H1 (cell line): Measurements from ENCODE around the gene S100A4. TPM values are rescaled to one million over a fixed set of nuclear protein-coding genes. Genes with fewer than 3 reads are reported as not detected.

Experiments used
- CTCF ChIA-PET: fragments of 300-600 bp; sonication (Branson Sonifier 250); formaldehyde crosslinking; loops from one replicate; lab custom pipeline; 2021; ENCODE audit not compliant: partially characterized antibody; lab: Charles Lee
- POLR2A ChIA-PET: fragments of 300-600 bp; sonication (Branson Sonifier 250); formaldehyde crosslinking; loops from one replicate; lab custom pipeline; 2021; ENCODE audit warnings: inconsistent platforms; ENCODE audit not compliant: partially characterized antibody; lab: Charles Lee
- DNase-seq, 2 experiments: peaks; one replicate each; pipeline versions ENCODE4 v3.0.0 to v3.0.0-alpha.2; 2010 to 2022; ENCODE audit warnings: low spot score in 2 of 2, low read depth in 1 of 2, mixed read lengths in 1 of 2
- FAIRE-seq: peaks from 2 replicates; lab custom pipeline; 2011; peaks lifted over from hg19 to GRCh38; lab: Jason Lieb, UNC
- H2AFZ ChIP-seq: 2 replicates; pipeline ENCODE4 v1.8.1; 2012; ENCODE audit warnings: low read length, inconsistent platforms
- H2AK5ac ChIP-seq: 2 replicates; pipeline ENCODE4 v1.6.1; 2013; ENCODE audit warnings: low read depth, low read length
- H2BK120ac ChIP-seq: replicated peaks from 2 replicates; pipeline ENCODE3; 2013; ENCODE audit warnings: low read depth, low read length, inconsistent platforms
- H2BK12ac ChIP-seq: 2 replicates; pipeline ENCODE4 v1.6.1; 2013; ENCODE audit warnings: low read depth, low read length
- H2BK15ac ChIP-seq: 2 replicates; pipeline ENCODE4 v1.6.1; 2013; ENCODE audit warnings: low read length
- H2BK20ac ChIP-seq: 2 replicates; pipeline ENCODE4 v1.6.1; 2013; ENCODE audit warnings: low read length
- H2BK5ac ChIP-seq: 2 replicates; pipeline ENCODE4 v1.6.1; 2013; ENCODE audit warnings: low read depth, low read length
- H3K14ac ChIP-seq: 2 replicates; pipeline ENCODE4 v1.6.1; 2013; ENCODE audit warnings: inconsistent platforms; ENCODE audit not compliant: insufficient read length
- H3K18ac ChIP-seq: 2 replicates; pipeline ENCODE4 v1.6.1; 2013; ENCODE audit warnings: low read length; ENCODE audit errors: extremely low read depth
- H3K23ac ChIP-seq: 2 replicates; pipeline ENCODE4 v1.6.1; 2013; ENCODE audit warnings: inconsistent platforms; ENCODE audit not compliant: insufficient read length
- H3K23me2 ChIP-seq: 2 replicates; pipeline ENCODE4 v1.6.1; 2013; ENCODE audit warnings: low read depth, low read length
- H3K27ac ChIP-seq: 2 replicates; pipeline ENCODE4 v1.6.1; 2011; ENCODE audit warnings: low read depth, low read length, inconsistent platforms
- H3K27me3 ChIP-seq, 4 experiments: replicated peaks in 1 of 4; 1 replicate in 1 of 4; 2 replicates in 3 of 4; pipeline versions ENCODE4 v1.6.1 to v1.8.1; 2011 to 2013; ENCODE audit warnings: low read length in 3 of 4, mild to moderate bottlenecking in 3 of 4, inconsistent platforms in 2 of 4, mixed read lengths in 2 of 4, moderate library complexity in 1 of 4; ENCODE audit not compliant: control insufficient read depth in 3 of 4, insufficient read depth in 3 of 4; ENCODE audit errors: extremely low read depth in 1 of 4
- H3K36me3 ChIP-seq, 4 experiments: 2 replicates each; pipeline versions ENCODE4 v1.6.1 to v1.8.1; 2011 to 2013; ENCODE audit warnings: mild to moderate bottlenecking in 4 of 4, low read length in 3 of 4, moderate library complexity in 2 of 4, control low read depth in 1 of 4, inconsistent platforms in 1 of 4; ENCODE audit not compliant: insufficient read depth in 4 of 4, control insufficient read depth in 2 of 4
- H3K4ac ChIP-seq: replicated peaks from 2 replicates; pipeline ENCODE3; 2013; ENCODE audit warnings: low read length, low read depth, mixed read lengths, inconsistent platforms; ENCODE audit not compliant: insufficient read length
- H3K4me1 ChIP-seq, 4 experiments: replicated peaks in 1 of 4; 1 replicate in 1 of 4; 2 replicates in 3 of 4; pipeline versions ENCODE4 v1.6.1 to v1.8.1; 2011 to 2013; ENCODE audit warnings: low read length in 3 of 4, inconsistent platforms in 2 of 4, mixed read lengths in 1 of 4; ENCODE audit not compliant: insufficient read depth in 4 of 4, control insufficient read depth in 3 of 4
- H3K4me2 ChIP-seq, 2 experiments: 2 replicates each; pipeline versions ENCODE4 v1.6.1 to v1.8.1; 2011 to 2013; ENCODE audit warnings: low read depth in 2 of 2, low read length in 2 of 2, control low read depth in 1 of 2, inconsistent platforms in 1 of 2, mild to moderate bottlenecking in 1 of 2; ENCODE audit not compliant: insufficient read depth in 1 of 2
- H3K4me3 ChIP-seq, 4 experiments: fragments of 200-600, 300-600 bp in 1 of 4; sonication (generic), shearing (Covaris generic), sonication (Bioruptor Twin) in 1 of 4; 2 replicates each; pipeline versions ENCODE4 v1.5.1 to v1.8.1; 2011 to 2016; ENCODE audit warnings: low read length in 4 of 4, low read depth in 3 of 4, control low read depth in 2 of 4, inconsistent platforms in 2 of 4, mild to moderate bottlenecking in 2 of 4, mixed read lengths in 1 of 4, moderate library complexity in 1 of 4; ENCODE audit not compliant: insufficient read depth in 2 of 4; ENCODE audit errors: extremely low read depth in 1 of 4
- H3K56ac ChIP-seq: replicated peaks from 2 replicates; pipeline ENCODE3; 2013; ENCODE audit warnings: low read depth, mild to moderate bottlenecking, mixed read lengths, low read length, inconsistent platforms; ENCODE audit not compliant: insufficient read length
- H3K79me1 ChIP-seq: 2 replicates; pipeline ENCODE4 v1.6.1; 2013; ENCODE audit warnings: low read depth, low read length, control low read depth
- H3K79me2 ChIP-seq, 2 experiments: 2 replicates each; pipeline versions ENCODE4 v1.6.1 to v1.8.1; 2012 to 2013; ENCODE audit warnings: low read length in 2 of 2, mild to moderate bottlenecking in 2 of 2, inconsistent platforms in 1 of 2; ENCODE audit not compliant: insufficient read depth in 2 of 2, control insufficient read depth in 1 of 2
- H3K9ac ChIP-seq, 4 experiments: replicated peaks in 1 of 4; 1 replicate in 1 of 4; 2 replicates in 3 of 4; pipeline versions ENCODE4 v1.6.1 to v1.8.1; 2011 to 2013; ENCODE audit warnings: low read depth in 3 of 4, low read length in 3 of 4, control low read depth in 2 of 4, mild to moderate bottlenecking in 2 of 4, moderate library complexity in 2 of 4, inconsistent platforms in 1 of 4; ENCODE audit errors: extremely low read depth in 1 of 4
- H3K9me3 ChIP-seq, 2 experiments: 2 replicates each; pipeline versions ENCODE4 v1.6.1 to v1.8.1; 2012 to 2013; ENCODE audit warnings: mild to moderate bottlenecking in 2 of 2, moderate library complexity in 2 of 2, control low read depth in 1 of 2, inconsistent platforms in 1 of 2, low read depth in 1 of 2, low read length in 1 of 2, mixed read lengths in 1 of 2; ENCODE audit not compliant: insufficient read depth in 2 of 2
- H4K20me1 ChIP-seq, 2 experiments: replicated peaks in 1 of 2; 2 replicates each; pipeline versions ENCODE3 to v1.8.1; 2011 to 2013; ENCODE audit warnings: inconsistent platforms in 2 of 2, low read length in 2 of 2, mild to moderate bottlenecking in 1 of 2; ENCODE audit not compliant: insufficient read depth in 2 of 2, control insufficient read depth in 1 of 2
- H4K5ac ChIP-seq: 2 replicates; pipeline ENCODE4 v1.6.1; 2013; ENCODE audit warnings: low read length, low read depth, mixed read lengths, inconsistent platforms; ENCODE audit not compliant: insufficient read length
- H4K8ac ChIP-seq: 2 replicates; pipeline ENCODE4 v1.8.0; 2013; ENCODE audit warnings: mild to moderate bottlenecking, moderate library complexity, low read length, inconsistent platforms; ENCODE audit not compliant: insufficient read depth; ENCODE audit errors: extremely low read depth
- H4K91ac ChIP-seq: replicated peaks from 2 replicates; pipeline ENCODE3; 2013; ENCODE audit warnings: low read length, mixed read lengths, inconsistent platforms; ENCODE audit not compliant: insufficient read length
- ASH2L ChIP-seq: fragments of 200-600, 300-600 bp; sonication (generic); IDR thresholded peaks from one replicate; pipeline ENCODE4 v1.7.1; 2017; ENCODE audit warnings: low read length
- ATF2 ChIP-seq: IDR thresholded peaks from 2 replicates; pipeline ENCODE4 v1.6.1; 2012; ENCODE audit warnings: low read length, inconsistent platforms
- CHD1 ChIP-seq: IDR thresholded peaks from 2 replicates; pipeline ENCODE4 v1.6.1; 2012; ENCODE audit warnings: low read depth, low read length, improper control_type of control experiment
- CREB1 ChIP-seq: IDR thresholded peaks from 2 replicates; pipeline ENCODE4 v1.6.1; 2012; ENCODE audit warnings: inconsistent platforms
- CTCF ChIP-seq, 3 experiments: IDR thresholded peaks; 1 replicate in 2 of 3; 2 replicates in 1 of 3; pipeline versions ENCODE4 v1.5.1 to v1.6.1; 2011; ENCODE audit warnings: low read length in 3 of 3, mild to moderate bottlenecking in 3 of 3, inconsistent platforms in 2 of 3, low read depth in 1 of 3, moderate library complexity in 1 of 3; ENCODE audit not compliant: insufficient read depth in 1 of 3; ENCODE audit errors: control extremely low read depth in 1 of 3
- EZH2 ChIP-seq: fragments of 200-600 bp; sonication (generic); IDR thresholded peaks from 2 replicates; pipeline ENCODE4 v1.7.1; 2012; ENCODE audit warnings: low read depth, mild to moderate bottlenecking, moderate library complexity, low read length, inconsistent platforms; ENCODE audit not compliant: severe bottlenecking
- FOSL1 ChIP-seq: IDR thresholded peaks from 2 replicates; pipeline ENCODE4 v1.6.1; 2011; ENCODE audit warnings: mild to moderate bottlenecking, low read depth, low read length, moderate library complexity; ENCODE audit not compliant: insufficient read depth
- JUND ChIP-seq: IDR thresholded peaks from 2 replicates; pipeline ENCODE4 v1.6.1; 2011; ENCODE audit warnings: mild to moderate bottlenecking, improper control_type of control experiment, low read length
- TAF1 ChIP-seq: IDR thresholded peaks from 2 replicates; pipeline ENCODE4 v1.6.1; 2011; ENCODE audit warnings: mild to moderate bottlenecking, low read depth, low read length
- WGBS, 2 experiments: shearing (Covaris generic) in 1 of 2; methylation state at CpG; one replicate each; pipeline versions ENCODE4 v1.1.6 to v1.1.7; 2013 to 2015; ENCODE audit warnings: low lambda C conversion rate in 2 of 2, mixed read lengths in 2 of 2, inconsistent platforms in 1 of 2, low coverage in 1 of 2, missing lambda C conversion rate in 1 of 2; ENCODE audit not compliant: insufficient replicate concordance in 2 of 2, insufficient coverage in 1 of 2, insufficient read length in 1 of 2; ENCODE audit errors: extremely low coverage in 1 of 2, missing lambda C conversion rate in 1 of 2; 5-methylcytosine and 5-hydroxymethylcytosine counted together
- polyA plus RNA-seq, 7 experiments: library from polyadenylated mRNA; depleted of rRNA in 3 of 7; stranded (reverse) in 5 of 7; unstranded in 2 of 7; fragments of >200 nt in 5 of 7; fragments of 200-250 nt in 2 of 7; gene quantifications; 1 replicate in 5 of 7; 2 replicates in 1 of 7; 4 replicates in 1 of 7; pipeline versions ENCODE4 v1.2.1 to v1.2.3, GENCODE V29; 2011 to 2013; ENCODE audit warnings: missing spikeins in 2 of 7, mixed read lengths in 2 of 7
- total RNA-seq: library from RNA; stranded (reverse); fragmentation: NEBNext Ultra II Directional; extraction: Animal tissue kit (Norgen Biotek cat#: 25700); gene quantifications from 2 replicates; pipeline ENCODE4 v1.2.1, GENCODE V29; 2021

Gene S100A4
- total and polyA plus RNA-seq, 2 of the 8 experiments (the other 6 are each of a cell fraction or from before 2014, with no cell fraction given): 36.3 to 85.4 TPM

DNA sequence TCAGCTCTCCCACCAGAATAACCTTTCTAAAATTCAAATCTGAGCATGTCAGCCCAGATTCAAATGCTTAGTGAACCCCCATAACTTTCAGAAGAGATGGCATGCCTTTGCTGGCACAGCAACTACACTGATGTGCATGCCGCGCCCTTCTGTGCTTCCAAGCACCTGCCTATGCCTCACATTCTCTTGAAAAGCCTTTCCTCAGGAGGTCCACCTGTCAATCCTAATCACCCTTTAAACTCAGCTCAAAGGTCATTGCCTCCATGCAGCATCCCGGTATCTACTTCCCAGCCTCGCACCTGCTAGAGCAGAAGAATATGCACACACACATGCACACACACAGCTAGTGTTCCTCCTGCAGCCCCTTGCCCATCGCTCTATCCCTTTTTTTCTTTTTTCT lies 25.3 kb upstream of the S100A4 start:
- Histone ChIP-seq H3K23me2 (peaks cover 2% of the 10 kb centered on the region), H4K5ac (no peak overlapping the region), H3K4me3 (no peak overlapping the region), H3K79me2 (no peaks in the 10 kb centered on the region), H2AFZ (no peak overlapping the region), H3K4me1 (peaks cover 11 to 22% (median 17%) of the 10 kb centered on the region in 4 experiments), H3K56ac (no peak overlapping the region), H4K8ac (no peak overlapping the region), H4K91ac (no peak overlapping the region), H3K4ac (no peak overlapping the region), H3K9me3 (peaks cover 0 to 10% of the 10 kb centered on the region in 2 experiments; a peak in 1 of 4 replicates), H3K18ac (no peak overlapping the region), H2BK120ac (no peak overlapping the region), H3K79me1 (no peaks in the 10 kb centered on the region), H3K27me3 (0 out of 7 replicates have a peak, but pooled peaks cover 0 to 4% (median 0%) of the 10 kb centered on the region in 4 experiments), H2BK15ac (no peak overlapping the region; the same call in 1 of the 2 replicates), H2BK12ac (0 out of 2 replicates have a peak overlapping the region, but pooled peaks have one; percentile 23), H3K14ac (no peak overlapping the region), H3K9ac (no peak overlapping the region), H2BK20ac (no peak overlapping the region), H3K23ac (no peak overlapping the region), H4K20me1 (no peaks in the 10 kb centered on the region), H2AK5ac (no peak overlapping the region), H3K27ac (no peak overlapping the region), H3K36me3 (no peaks in the 10 kb centered on the region), H3K4me2 (no peak overlapping the region), H2BK5ac (no peak overlapping the region)
- CTCF ChIA-PET: interaction anchor here (0.7 to 7.5 kb wide), 10 partner anchors 20 to 214 kb away, joined by 3 to 224 read pairs (median 21); partner anchors contain the start of genes S100A1, S100A13, S100A14 and S100A16
- WGBS, 2 experiments: 90% methylated on average over 4 of the region's 5 CpGs; no CpG with 5 or more reads in 1 of the 2 experiments
- FAIRE-seq: no peak
- POLR2A ChIA-PET: interaction anchor here (1.0 to 2.3 kb wide), 2 partner anchors 29 to 56 kb away, joined by 3 to 19 read pairs; partner anchors contain the start of gene S100A13
- no peak for DNase-seq
- TF ChIP-seq CTCF (IDR thresholded peaks at IDR 0.05; ENCODE audit: control extremely low read depth in 1 of 3, insufficient read depth in 1 of 3, low read depth in 1 of 3, low read length in 3 of 3): no peak
- no peak for TF ChIP-seq CHD1
- no peak for TF ChIP-seq JUND
- TF ChIP-seq FOSL1: no peak
- no peak for TF ChIP-seq TAF1
- TF ChIP-seq ATF2: no peak
- no peak for TF ChIP-seq CREB1
- TF ChIP-seq EZH2: no peak
- TF ChIP-seq ASH2L: no peak
